ENCODE measurements around the gene SLC6A12.

SLC6A12 gene

DNA sequence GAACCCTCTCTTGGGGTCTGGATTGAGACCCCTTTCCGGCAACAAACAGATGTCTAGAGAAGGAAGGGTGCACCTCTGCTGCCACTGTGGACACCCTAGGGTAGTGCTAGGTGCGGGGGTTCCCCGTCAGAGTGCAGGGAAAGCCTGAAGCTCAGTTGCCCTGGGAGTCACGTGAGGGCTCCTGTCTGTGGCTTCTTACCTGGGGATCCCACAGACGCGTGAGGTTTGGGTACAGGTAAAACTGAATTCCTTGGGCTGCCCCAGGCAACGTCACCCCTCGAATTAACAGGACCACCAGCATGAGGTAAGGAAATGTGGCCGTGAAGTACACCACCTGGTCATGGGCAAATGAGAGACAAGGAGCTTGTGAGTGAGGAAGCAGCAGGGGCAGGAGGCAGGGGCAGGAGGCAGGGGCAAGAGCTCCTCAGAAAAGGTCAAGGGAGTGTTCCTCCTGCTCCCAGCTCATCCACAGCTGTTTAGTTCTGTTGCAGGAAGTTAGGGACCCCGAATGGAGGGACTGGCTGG, 21.0 kb upstream of the SLC6A12 start:
- no peak overlapping the region for H3K4me3 ChIP-seq (ENCODE audit: low read length)
- no peak for DNase-seq (ENCODE audit: low read depth)
- TF ChIP-seq, protein P1, sequence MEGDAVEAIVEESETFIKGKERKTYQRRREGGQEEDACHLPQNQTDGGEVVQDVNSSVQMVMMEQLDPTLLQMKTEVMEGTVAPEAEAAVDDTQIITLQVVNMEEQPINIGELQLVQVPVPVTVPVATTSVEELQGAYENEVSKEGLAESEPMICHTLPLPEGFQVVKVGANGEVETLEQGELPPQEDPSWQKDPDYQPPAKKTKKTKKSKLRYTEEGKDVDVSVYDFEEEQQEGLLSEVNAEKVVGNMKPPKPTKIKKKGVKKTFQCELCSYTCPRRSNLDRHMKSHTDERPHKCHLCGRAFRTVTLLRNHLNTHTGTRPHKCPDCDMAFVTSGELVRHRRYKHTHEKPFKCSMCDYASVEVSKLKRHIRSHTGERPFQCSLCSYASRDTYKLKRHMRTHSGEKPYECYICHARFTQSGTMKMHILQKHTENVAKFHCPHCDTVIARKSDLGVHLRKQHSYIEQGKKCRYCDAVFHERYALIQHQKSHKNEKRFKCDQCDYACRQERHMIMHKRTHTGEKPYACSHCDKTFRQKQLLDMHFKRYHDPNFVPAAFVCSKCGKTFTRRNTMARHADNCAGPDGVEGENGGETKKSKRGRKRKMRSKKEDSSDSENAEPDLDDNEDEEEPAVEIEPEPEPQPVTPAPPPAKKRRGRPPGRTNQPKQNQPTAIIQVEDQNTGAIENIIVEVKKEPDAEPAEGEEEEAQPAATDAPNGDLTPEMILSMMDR (conservative IDR thresholded peaks at IDR 0.05; ENCODE audit: low read depth, low read length), result no peak

DNA sequence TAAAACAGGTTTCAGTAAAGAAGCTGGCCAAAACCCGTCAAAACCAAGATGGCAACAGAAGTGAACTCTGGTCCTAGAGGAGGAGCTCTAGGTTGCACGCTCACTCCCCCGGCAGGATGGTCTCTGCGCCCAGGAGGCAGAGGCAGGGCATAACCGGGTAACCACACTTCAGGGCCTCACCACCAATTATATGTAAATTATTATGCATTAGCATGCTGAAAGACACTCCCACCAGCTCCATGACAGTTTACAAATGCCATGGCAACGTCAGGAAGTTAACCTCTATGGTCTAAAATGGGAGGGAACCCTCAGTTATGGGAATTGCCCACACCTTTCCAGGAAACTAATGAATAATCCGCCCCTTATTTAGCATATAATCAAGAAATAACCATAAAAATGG, 20.1 kb upstream of the SLC6A12 start:
- DNase-seq (ENCODE audit: low read depth), result no peak
- TF ChIP-seq, protein P1 (conservative IDR thresholded peaks at IDR 0.05; ENCODE audit: low read depth, low read length), result no peak
- no peak overlapping the region for H3K4me3 ChIP-seq (ENCODE audit: low read length)

DNA sequence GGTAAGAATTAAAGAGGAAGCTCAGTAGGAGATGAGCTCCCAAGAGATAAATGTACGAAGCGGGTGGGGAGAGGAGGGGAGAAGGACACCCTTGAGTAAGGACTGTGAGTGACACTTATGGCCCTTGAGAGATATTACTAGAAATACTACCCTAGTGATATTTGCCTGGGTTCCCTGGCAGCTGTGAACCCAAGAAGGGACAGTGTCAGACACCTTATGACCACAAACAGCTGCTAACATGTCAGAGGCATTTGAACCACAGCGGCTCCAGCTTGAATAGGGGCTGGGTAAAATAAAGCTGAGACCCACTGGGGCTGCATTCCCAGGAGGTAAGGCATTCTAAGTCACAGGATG, 19.6 kb upstream of the SLC6A12 start:
- H3K4me3 ChIP-seq (ENCODE audit: low read length), result no peak overlapping the region
- no peak for DNase-seq (ENCODE audit: low read depth)
- TF ChIP-seq, protein P1 (conservative IDR thresholded peaks at IDR 0.05; ENCODE audit: low read depth, low read length), result no peak

DNA sequence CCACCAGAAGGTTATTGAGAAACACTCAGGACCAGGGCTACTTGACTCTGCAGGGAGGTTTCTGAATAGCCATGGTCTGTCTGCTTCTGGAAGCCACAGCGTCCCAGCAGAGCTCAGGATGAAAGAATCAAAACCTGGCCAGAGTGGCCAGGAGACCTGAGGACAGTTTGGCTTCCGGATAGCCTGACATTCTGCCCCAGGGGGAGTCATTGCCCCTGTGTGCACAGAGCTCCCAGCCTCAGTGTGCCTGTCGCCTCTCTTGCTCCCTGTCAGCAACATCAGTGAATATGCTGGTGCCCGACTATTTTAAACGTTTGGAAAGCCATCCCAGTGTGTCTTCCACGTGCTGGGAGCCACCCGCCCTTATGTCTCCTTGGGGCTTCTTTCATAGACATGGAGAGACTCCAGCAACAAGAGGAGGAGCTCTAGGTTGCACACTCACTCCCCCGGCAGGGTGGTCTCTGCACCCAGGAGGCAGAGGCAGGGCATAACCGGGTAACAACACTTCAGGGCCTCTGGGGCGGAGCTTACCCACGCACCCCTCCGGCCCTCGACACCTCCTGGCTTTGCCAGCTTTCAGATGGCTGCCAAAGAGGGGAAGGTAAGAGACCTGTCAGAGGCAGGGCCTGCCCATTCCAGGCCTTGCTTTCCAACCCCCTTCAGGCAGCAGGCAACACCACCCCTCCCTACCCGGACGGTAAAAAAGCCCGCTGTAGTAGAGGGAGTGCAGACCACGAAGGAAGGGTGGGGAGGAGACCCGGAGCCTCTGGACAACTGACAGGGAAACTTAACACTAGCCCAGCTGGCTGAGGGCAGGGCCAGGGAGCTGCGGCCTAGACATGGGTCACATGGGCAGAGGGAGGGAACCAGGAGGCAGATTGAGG, 19.0 kb upstream of the SLC6A12 start:
- TF ChIP-seq, protein P1 (conservative IDR thresholded peaks at IDR 0.05; ENCODE audit: low read depth, low read length), result no peak
- DNase-seq (ENCODE audit: low read depth), result no peak
- H3K4me3 ChIP-seq (ENCODE audit: low read length), result no peak overlapping the region

DNA sequence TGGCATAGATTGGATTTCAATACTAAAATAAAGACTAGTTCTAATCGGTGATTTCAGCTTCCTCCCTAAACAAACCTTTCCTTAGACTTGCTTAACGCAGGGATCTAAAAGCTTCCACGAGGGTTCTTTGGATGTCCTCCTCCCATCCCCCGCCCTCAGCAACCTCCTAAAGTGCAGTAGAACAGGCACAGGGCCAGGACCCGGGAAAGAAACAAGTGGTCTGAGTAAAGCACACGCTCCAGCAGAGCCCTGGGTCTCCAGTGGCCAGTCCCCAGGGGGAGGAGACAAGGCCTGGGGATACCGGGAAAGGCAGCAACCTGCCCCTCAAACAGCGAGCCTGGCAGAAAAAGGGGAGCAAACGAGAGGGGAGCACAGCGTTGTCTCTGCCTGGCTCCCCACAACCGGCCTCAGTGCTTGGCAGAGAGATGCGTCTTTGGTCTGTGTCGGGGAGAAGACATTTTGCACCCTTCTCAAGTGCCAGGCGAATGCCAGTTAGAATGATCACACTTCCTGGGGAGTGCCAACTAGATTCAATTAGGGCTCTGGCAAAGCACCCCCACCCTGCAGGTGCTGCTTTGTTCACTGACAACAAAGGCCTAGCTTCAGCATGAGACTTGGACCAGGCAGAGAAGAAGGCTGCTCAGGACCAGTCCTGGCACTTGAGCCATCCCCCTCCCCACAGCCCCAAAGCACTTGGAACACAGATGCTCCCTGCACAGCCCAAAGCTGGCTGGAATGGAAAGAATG, 17.1 kb upstream of the SLC6A12 start:
- TF ChIP-seq, protein P1 (conservative IDR thresholded peaks at IDR 0.05; ENCODE audit: low read depth, low read length), result no peak
- no peak for DNase-seq (ENCODE audit: low read depth)
- no peak overlapping the region for H3K4me3 ChIP-seq (ENCODE audit: low read length)

DNA sequence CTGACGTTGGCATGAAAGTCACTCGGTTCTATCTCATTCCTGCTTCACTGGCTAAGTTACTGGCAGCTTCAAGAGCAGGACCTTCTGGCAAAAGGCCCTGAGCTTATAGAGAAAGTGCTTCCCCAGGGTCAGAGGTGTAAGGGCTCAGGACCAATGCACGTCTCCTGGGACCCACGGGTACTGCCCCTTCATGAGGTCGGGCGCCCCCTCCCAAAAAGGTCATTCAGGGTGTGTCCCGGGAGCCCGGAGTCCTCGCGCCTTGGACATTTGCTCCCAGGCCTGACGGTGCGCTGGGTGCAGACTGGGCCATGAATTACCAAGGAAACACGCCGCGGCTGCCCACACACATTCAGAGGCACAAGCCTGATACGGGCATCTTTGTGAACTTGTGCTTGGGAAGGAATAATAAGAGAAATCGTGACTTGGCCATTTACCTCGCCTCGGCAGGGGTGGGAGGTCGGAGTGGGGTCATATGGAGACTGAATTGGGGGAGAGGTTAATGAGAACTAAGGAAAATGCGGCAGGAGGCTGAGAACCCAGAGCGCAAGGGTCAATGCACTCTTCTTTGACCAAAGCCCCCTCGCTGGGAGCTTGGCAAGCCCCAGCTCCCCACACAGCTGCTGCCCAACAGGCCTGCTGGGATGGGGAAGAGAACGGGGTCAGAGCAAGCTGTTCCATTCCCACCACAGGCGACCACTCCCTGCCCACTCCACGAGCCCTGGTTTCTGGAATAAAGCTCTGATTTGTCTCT, 15.7 kb upstream of the SLC6A12 start:
- H3K4me3 ChIP-seq (ENCODE audit: low read length), result no peak overlapping the region
- DNase-seq (ENCODE audit: low read depth), result no peak
- TF ChIP-seq, protein P1 (conservative IDR thresholded peaks at IDR 0.05; ENCODE audit: low read depth, low read length), result no peak

Data from retinal pigment epithelial cell (primary cell).